Neural cell (in vitro differentiated cells): ENCODE measurements around the gene RASL11A. TPM values are rescaled to one million over a fixed set of nuclear protein-coding genes. Genes with fewer than 3 reads are reported as not detected.

Source experiments
- H2AFZ ChIP-seq: fragments of 200-600, 300-800 bp; sonication (generic), shearing (Covaris generic); 2 replicates; pipeline ENCODE4 v1.6.0; 2014; ENCODE audit warnings: low read depth, mild to moderate bottlenecking, antibody characterized with exemption, low read length, moderate library complexity
- H3F3A ChIP-seq: fragments of 200-600 bp; shearing (Covaris generic); 2 replicates; pipeline ENCODE4 v1.6.1; 2016; ENCODE audit warnings: mild to moderate bottlenecking, moderate library complexity, mixed read lengths, antibody characterized with exemption, low read length; ENCODE audit not compliant: insufficient read depth, poor library complexity, severe bottlenecking
- H3K27ac ChIP-seq: fragments of 200-600, 300-800 bp; sonication (generic), shearing (Covaris generic); 2 replicates; pipeline ENCODE4 v1.5.1; 2014; ENCODE audit warnings: mild to moderate bottlenecking, low read length, moderate library complexity
- H3K27me3 ChIP-seq: fragments of 300-800, 200-600 bp; sonication (generic), shearing (Covaris generic); 2 replicates; pipeline ENCODE4 v1.6.0; 2014; ENCODE audit warnings: mild to moderate bottlenecking, low read depth, low read length, moderate library complexity; ENCODE audit not compliant: insufficient read depth
- H3K36me3 ChIP-seq: fragments of 300-800, 200-600 bp; sonication (generic), shearing (Covaris generic); 2 replicates; pipeline ENCODE4 v1.5.1; 2014; ENCODE audit warnings: mild to moderate bottlenecking, antibody characterized with exemption, low read length, moderate library complexity; ENCODE audit not compliant: insufficient read depth
- H3K4me2 ChIP-seq: fragments of 300-800, 200-600 bp; sonication (generic), shearing (Covaris generic); 2 replicates; pipeline ENCODE4 v1.6.0; 2014; ENCODE audit warnings: mild to moderate bottlenecking, low read length
- H3K4me3 ChIP-seq: fragments of 300-800, 200-600 bp; sonication (generic), shearing (Covaris generic); 2 replicates; pipeline ENCODE4 v1.5.1; 2014; ENCODE audit warnings: mild to moderate bottlenecking, low read length, moderate library complexity
- H3K79me2 ChIP-seq: fragments of 200-600 bp; shearing (Covaris generic); replicated peaks from 2 replicates; pipeline ENCODE4 v1.6.0; 2014; ENCODE audit warnings: mild to moderate bottlenecking, low read length, moderate library complexity; ENCODE audit not compliant: insufficient read depth
- H3K9ac ChIP-seq: fragments of 300-800, 200-600 bp; sonication (generic), shearing (Covaris generic); 2 replicates; pipeline ENCODE4 v1.6.1; 2016; ENCODE audit warnings: mild to moderate bottlenecking, low read length, mixed read lengths
- H3K9me2 ChIP-seq: fragments of 200-600 bp; shearing (Covaris generic); 2 replicates; pipeline ENCODE4 v1.6.1; 2016; ENCODE audit warnings: mild to moderate bottlenecking, low read length, mixed read lengths; ENCODE audit not compliant: insufficient read depth
- H3K9me3 ChIP-seq: fragments of 200-600, 300-800 bp; sonication (generic), shearing (Covaris generic); 2 replicates; pipeline ENCODE4 v1.6.1; 2016; ENCODE audit warnings: mild to moderate bottlenecking, mixed run types, low read length, moderate library complexity, mixed read lengths
- H4K20me1 ChIP-seq: fragments of 200-600 bp; shearing (Covaris generic); 2 replicates; pipeline ENCODE4 v1.6.1; 2016; ENCODE audit warnings: mild to moderate bottlenecking, mixed run types; ENCODE audit not compliant: insufficient read depth
- CTCF ChIP-seq: fragments of 450-650 bp; IDR thresholded peaks from 2 replicates; pipeline ENCODE4 v1.5.1; 2014; ENCODE audit warnings: antibody characterized with exemption, mild to moderate bottlenecking, moderate library complexity; ENCODE audit not compliant: poor library complexity, severe bottlenecking
- EP300 ChIP-seq: fragments of 450-650 bp; conservative IDR thresholded peaks from 2 replicates; pipeline ENCODE4 v1.6.1; 2014; ENCODE audit warnings: antibody characterized with exemption, mild to moderate bottlenecking, moderate library complexity; ENCODE audit not compliant: poor library complexity, severe bottlenecking
- EZH2 ChIP-seq: fragments of 200-600, 300-800 bp; shearing (Covaris generic), sonication (generic); IDR thresholded peaks from 2 replicates; pipeline ENCODE4 v1.6.1; 2014; ENCODE audit warnings: antibody characterized with exemption, low read length, borderline replicate concordance, mild to moderate bottlenecking; ENCODE audit not compliant: insufficient read depth, poor library complexity, severe bottlenecking
- MXI1 ChIP-seq: fragments of 450-650 bp; conservative IDR thresholded peaks from 2 replicates; pipeline ENCODE4 v1.6.1; 2014; ENCODE audit warnings: antibody characterized with exemption, mild to moderate bottlenecking; ENCODE audit not compliant: poor library complexity, severe bottlenecking
- POLR2AphosphoS5 ChIP-seq: IDR thresholded peaks from 2 replicates; pipeline ENCODE4 v1.6.1; 2012
- RAD21 ChIP-seq: fragments of 450-650 bp; conservative IDR thresholded peaks from 2 replicates; pipeline ENCODE4 v1.6.1; 2014; ENCODE audit warnings: antibody characterized with exemption, mild to moderate bottlenecking, moderate library complexity
- SMC3 ChIP-seq: fragments of 450-650 bp; conservative IDR thresholded peaks from 2 replicates; pipeline ENCODE4 v1.6.1; 2014; ENCODE audit warnings: antibody characterized with exemption, mild to moderate bottlenecking, moderate library complexity; ENCODE audit not compliant: poor library complexity
- TAF1 ChIP-seq: IDR thresholded peaks from 2 replicates; pipeline ENCODE4 v1.6.1; 2012; ENCODE audit warnings: low read depth
- polyA plus RNA-seq: library from polyadenylated mRNA; depleted of rRNA; stranded (reverse); fragments of >200 nt; gene quantifications from 2 replicates; pipeline ENCODE4 v1.2.3, GENCODE V29; 2014
- TF ChIP-seq, protein P1 (sequence below): IDR thresholded peaks from 2 replicates; pipeline ENCODE4 v1.6.1; 2012; ENCODE audit warnings: borderline replicate concordance

The RASL11A gene
- polyA plus RNA-seq, 1 donor from 2014 or later, result 1.7 TPM

DNA sequence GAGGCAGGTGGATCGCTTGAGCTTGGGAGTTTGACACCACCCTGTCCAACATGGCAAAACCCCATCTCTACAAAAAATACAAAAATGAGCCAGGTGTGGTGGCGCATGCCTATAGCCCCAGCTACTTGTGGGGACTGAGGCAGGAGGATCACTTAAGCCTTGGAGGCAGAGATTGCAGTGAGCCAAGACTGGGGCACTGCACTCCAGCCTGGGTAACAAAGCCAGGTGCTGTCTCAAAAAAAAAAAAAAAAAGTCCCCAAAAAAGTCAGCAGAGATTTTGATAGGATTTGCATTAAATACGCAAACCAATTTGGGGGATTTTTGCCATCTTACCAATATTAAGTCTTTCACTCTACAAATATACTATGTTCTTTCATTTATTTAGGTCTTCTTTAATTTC is 41.0 kb upstream of the RASL11A start:
- no peaks in the 10 kb centered on the region for H3K36me3 ChIP-seq
- no peaks in the 10 kb centered on the region for H3K27me3 ChIP-seq
- H3K4me3 ChIP-seq, result no peak overlapping the region
- H3K79me2 ChIP-seq, result no peaks in the 10 kb centered on the region
- H3K4me2 ChIP-seq, result no peak overlapping the region
- no peaks in the 10 kb centered on the region for H3F3A ChIP-seq
- H4K20me1 ChIP-seq, result no peaks in the 10 kb centered on the region
- TF ChIP-seq SMC3 (no peak), CTCF (no peak), TAF1 (no peak), MXI1 (no peak), POLR2AphosphoS5 (no peak), EP300 (no peak), EZH2 (no peak), RAD21 (no peak)
- TF ChIP-seq, protein P1, sequence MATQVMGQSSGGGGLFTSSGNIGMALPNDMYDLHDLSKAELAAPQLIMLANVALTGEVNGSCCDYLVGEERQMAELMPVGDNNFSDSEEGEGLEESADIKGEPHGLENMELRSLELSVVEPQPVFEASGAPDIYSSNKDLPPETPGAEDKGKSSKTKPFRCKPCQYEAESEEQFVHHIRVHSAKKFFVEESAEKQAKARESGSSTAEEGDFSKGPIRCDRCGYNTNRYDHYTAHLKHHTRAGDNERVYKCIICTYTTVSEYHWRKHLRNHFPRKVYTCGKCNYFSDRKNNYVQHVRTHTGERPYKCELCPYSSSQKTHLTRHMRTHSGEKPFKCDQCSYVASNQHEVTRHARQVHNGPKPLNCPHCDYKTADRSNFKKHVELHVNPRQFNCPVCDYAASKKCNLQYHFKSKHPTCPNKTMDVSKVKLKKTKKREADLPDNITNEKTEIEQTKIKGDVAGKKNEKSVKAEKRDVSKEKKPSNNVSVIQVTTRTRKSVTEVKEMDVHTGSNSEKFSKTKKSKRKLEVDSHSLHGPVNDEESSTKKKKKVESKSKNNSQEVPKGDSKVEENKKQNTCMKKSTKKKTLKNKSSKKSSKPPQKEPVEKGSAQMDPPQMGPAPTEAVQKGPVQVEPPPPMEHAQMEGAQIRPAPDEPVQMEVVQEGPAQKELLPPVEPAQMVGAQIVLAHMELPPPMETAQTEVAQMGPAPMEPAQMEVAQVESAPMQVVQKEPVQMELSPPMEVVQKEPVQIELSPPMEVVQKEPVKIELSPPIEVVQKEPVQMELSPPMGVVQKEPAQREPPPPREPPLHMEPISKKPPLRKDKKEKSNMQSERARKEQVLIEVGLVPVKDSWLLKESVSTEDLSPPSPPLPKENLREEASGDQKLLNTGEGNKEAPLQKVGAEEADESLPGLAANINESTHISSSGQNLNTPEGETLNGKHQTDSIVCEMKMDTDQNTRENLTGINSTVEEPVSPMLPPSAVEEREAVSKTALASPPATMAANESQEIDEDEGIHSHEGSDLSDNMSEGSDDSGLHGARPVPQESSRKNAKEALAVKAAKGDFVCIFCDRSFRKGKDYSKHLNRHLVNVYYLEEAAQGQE, result no peak
- H3K9me2 ChIP-seq, result no peaks in the 10 kb centered on the region
- no peaks in the 10 kb centered on the region for H3K9me3 ChIP-seq
- no peak overlapping the region for H3K27ac ChIP-seq
- no peak overlapping the region for H2AFZ ChIP-seq
- no peak overlapping the region for H3K9ac ChIP-seq

- TF ChIP-seq MXI1 (no peak), EZH2 (no peak), TAF1 (no peak), RAD21 (no peak), EP300 (no peak), POLR2AphosphoS5 (no peak), CTCF (no peak)
- H3K79me2 ChIP-seq, result no peaks in the 10 kb centered on the region
- no peaks in the 10 kb centered on the region for H3K36me3 ChIP-seq
- H3K9me3 ChIP-seq, result no peaks in the 10 kb centered on the region
- H3K9ac ChIP-seq, result no peak overlapping the region
- H2AFZ ChIP-seq, result no peak overlapping the region
- H3K27me3 ChIP-seq, result no peaks in the 10 kb centered on the region
- no peaks in the 10 kb centered on the region for H3F3A ChIP-seq
- H3K27ac ChIP-seq, result no peak overlapping the region
- no peak overlapping the region for H3K4me2 ChIP-seq
- no peak overlapping the region for H3K4me3 ChIP-seq
- no peaks in the 10 kb centered on the region for H4K20me1 ChIP-seq
- H3K9me2 ChIP-seq, result no peaks in the 10 kb centered on the region
Measured at GRCh38 chr13:27233964-27234363, 36.7 kb upstream of the RASL11A start.
